SK-N-SH treated with all-trans-retinoic acid at 6 μM for 48 hours (cell line): ENCODE data around the gene OPA1.

Experiments used
- ARNTL ChIP-seq: fragments of 450-650 bp; formaldehyde crosslinking; IDR thresholded peaks from 2 replicates; pipeline ENCODE4 v1.5.0; 2020; ENCODE audit warnings: low read depth, mild to moderate bottlenecking, moderate library complexity, borderline replicate concordance
- ESRRG ChIP-seq: fragments of 250-450 bp; sonication (Bioruptor Pico); IDR thresholded peaks from 2 replicates; pipeline ENCODE4 v1.6.1; 2021; ENCODE audit warnings: mild to moderate bottlenecking
- GLIS3 ChIP-seq: fragments of 250-450 bp; sonication (Bioruptor Pico); IDR thresholded peaks from 2 replicates; pipeline ENCODE4 v1.5.0; 2020; ENCODE audit warnings: mild to moderate bottlenecking, moderate library complexity
- ISL1 ChIP-seq: fragments of 250-450 bp; sonication (Bioruptor Pico); IDR thresholded peaks from 2 replicates; pipeline ENCODE4 v2.1.2; 2022; ENCODE audit warnings: mild to moderate bottlenecking, moderate library complexity
- PPARA ChIP-seq: fragments of 250-450 bp; sonication (Bioruptor Pico); IDR thresholded peaks from 2 replicates; pipeline ENCODE4 v1.5.0; 2020; ENCODE audit warnings: mild to moderate bottlenecking, borderline replicate concordance
- RARB ChIP-seq: fragments of 250-450 bp; sonication (Bioruptor Pico); IDR thresholded peaks from 2 replicates; pipeline ENCODE4 v1.8.0; 2021; ENCODE audit warnings: mild to moderate bottlenecking, moderate library complexity
- SNAI2 ChIP-seq: fragments of 250-450 bp; sonication (Bioruptor Pico); IDR thresholded peaks from 2 replicates; pipeline ENCODE4 v1.5.0; 2020; ENCODE audit warnings: mild to moderate bottlenecking, moderate library complexity
- TCF4 ChIP-seq: fragments of 250-450 bp; sonication (Bioruptor Pico); IDR thresholded peaks from 2 replicates; pipeline ENCODE4 v1.8.0; 2021; ENCODE audit warnings: mild to moderate bottlenecking, moderate library complexity, borderline replicate concordance
- TOX ChIP-seq: fragments of 250-450 bp; sonication (Bioruptor Pico); IDR thresholded peaks from 2 replicates; pipeline ENCODE4 v1.8.0; 2021; ENCODE audit warnings: mild to moderate bottlenecking, moderate library complexity, borderline replicate concordance
- ZFP3 ChIP-seq: fragments of 250-450 bp; sonication (Bioruptor Pico); IDR thresholded peaks from 2 replicates; pipeline ENCODE4 v1.5.0; 2020; ENCODE audit warnings: mild to moderate bottlenecking, moderate library complexity
- ZFP30 ChIP-seq: fragments of 450-650 bp; formaldehyde crosslinking; IDR thresholded peaks from 2 replicates; pipeline ENCODE4 v1.5.0; 2022; ENCODE audit warnings: mild to moderate bottlenecking, moderate library complexity
- ZNF565 ChIP-seq: fragments of 450-650 bp; formaldehyde crosslinking; conservative IDR thresholded peaks from 2 replicates; pipeline ENCODE4 v1.5.0; 2020; ENCODE audit warnings: low read depth, mild to moderate bottlenecking, moderate library complexity
- ZNF8 ChIP-seq: fragments of 450-650 bp; formaldehyde crosslinking; IDR thresholded peaks from 2 replicates; pipeline ENCODE4 v1.5.0; 2020; ENCODE audit warnings: mild to moderate bottlenecking, moderate library complexity
- TF ChIP-seq, protein P1 (sequence below): fragments of 250-450 bp; sonication (Bioruptor Pico); IDR thresholded peaks from 2 replicates; pipeline ENCODE4 v1.8.0; 2020; ENCODE audit warnings: mild to moderate bottlenecking, moderate library complexity, borderline replicate concordance

- TF ChIP-seq TCF4 (CRISPR knock-in tag), result no peak
- TF ChIP-seq, protein P1, sequence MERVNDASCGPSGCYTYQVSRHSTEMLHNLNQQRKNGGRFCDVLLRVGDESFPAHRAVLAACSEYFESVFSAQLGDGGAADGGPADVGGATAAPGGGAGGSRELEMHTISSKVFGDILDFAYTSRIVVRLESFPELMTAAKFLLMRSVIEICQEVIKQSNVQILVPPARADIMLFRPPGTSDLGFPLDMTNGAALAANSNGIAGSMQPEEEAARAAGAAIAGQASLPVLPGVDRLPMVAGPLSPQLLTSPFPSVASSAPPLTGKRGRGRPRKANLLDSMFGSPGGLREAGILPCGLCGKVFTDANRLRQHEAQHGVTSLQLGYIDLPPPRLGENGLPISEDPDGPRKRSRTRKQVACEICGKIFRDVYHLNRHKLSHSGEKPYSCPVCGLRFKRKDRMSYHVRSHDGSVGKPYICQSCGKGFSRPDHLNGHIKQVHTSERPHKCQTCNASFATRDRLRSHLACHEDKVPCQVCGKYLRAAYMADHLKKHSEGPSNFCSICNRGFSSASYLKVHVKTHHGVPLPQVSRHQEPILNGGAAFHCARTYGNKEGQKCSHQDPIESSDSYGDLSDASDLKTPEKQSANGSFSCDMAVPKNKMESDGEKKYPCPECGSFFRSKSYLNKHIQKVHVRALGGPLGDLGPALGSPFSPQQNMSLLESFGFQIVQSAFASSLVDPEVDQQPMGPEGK (CRISPR knock-in tag), result no peak
- TF ChIP-seq SNAI2 (CRISPR knock-in tag), result no peak
- no peak for TF ChIP-seq RARB (CRISPR knock-in tag)
- TF ChIP-seq ESRRG (CRISPR knock-in tag), result no peak
- no peak for TF ChIP-seq ISL1
- TF ChIP-seq ZFP30, result no peak
- TF ChIP-seq GLIS3, result no peak
- no peak for TF ChIP-seq TOX
- TF ChIP-seq ZFP3, result no peak
- TF ChIP-seq PPARA, result no peak
- TF ChIP-seq ZNF8, result no peak
- no peak for TF ChIP-seq ARNTL (CRISPR knock-in tag)
- no peak for TF ChIP-seq ZNF565 (CRISPR knock-in tag)
These were observed 80.8 kb downstream of the OPA1 start for GRCh38 chr3:193673845-193674244.
